GM12864 (cell line): ENCODE data around the gene INMT.

Experiments
- DNase-seq: peaks from one replicate; pipeline ENCODE4 v3.0.0-alpha.2; 2011; ENCODE audit warnings: low read depth
- H3K4me3 ChIP-seq: 2 replicates; pipeline ENCODE4 v1.5.1; 2011; ENCODE audit warnings: mild to moderate bottlenecking, low read depth, low read length, control low read depth
- TF ChIP-seq, protein P1 (sequence below): IDR thresholded peaks from 2 replicates; pipeline ENCODE4 v1.5.1; 2011; ENCODE audit warnings: low read depth, mild to moderate bottlenecking, moderate library complexity, low read length, control low read depth, inconsistent platforms; ENCODE audit errors: missing control alignments

INMT gene

DNA sequence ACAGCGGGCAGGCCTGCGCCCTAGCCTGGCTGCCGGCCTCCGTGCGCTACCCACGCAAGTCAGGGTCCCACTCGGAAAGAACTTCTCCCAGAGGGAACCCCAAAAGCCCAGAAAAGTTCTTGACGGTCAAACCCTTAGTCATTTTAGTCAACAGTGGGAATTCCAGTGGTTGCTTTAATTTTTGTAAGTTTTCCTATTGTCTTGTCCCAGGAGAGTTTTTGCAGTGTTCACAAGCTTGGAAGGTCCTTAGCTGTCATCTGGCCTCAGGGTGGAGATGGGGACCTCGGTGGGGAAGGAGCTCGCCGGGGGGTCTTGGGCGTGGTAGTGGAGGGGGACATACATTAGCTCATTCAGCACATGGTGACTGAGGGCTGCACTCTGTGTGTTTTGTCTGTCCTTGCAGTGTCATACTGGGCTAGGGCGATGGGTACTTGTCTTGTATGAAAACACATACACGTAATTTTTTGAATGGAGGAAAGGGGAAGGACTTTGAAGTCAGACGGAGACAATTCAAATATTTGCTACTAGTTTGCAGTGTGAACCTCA is 20.0 kb downstream of the INMT start:
- no peak for DNase-seq
- peak overlapping the region; percentile 78 for H3K4me3 ChIP-seq
- TF ChIP-seq, protein P1, sequence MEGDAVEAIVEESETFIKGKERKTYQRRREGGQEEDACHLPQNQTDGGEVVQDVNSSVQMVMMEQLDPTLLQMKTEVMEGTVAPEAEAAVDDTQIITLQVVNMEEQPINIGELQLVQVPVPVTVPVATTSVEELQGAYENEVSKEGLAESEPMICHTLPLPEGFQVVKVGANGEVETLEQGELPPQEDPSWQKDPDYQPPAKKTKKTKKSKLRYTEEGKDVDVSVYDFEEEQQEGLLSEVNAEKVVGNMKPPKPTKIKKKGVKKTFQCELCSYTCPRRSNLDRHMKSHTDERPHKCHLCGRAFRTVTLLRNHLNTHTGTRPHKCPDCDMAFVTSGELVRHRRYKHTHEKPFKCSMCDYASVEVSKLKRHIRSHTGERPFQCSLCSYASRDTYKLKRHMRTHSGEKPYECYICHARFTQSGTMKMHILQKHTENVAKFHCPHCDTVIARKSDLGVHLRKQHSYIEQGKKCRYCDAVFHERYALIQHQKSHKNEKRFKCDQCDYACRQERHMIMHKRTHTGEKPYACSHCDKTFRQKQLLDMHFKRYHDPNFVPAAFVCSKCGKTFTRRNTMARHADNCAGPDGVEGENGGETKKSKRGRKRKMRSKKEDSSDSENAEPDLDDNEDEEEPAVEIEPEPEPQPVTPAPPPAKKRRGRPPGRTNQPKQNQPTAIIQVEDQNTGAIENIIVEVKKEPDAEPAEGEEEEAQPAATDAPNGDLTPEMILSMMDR = no peak

DNA sequence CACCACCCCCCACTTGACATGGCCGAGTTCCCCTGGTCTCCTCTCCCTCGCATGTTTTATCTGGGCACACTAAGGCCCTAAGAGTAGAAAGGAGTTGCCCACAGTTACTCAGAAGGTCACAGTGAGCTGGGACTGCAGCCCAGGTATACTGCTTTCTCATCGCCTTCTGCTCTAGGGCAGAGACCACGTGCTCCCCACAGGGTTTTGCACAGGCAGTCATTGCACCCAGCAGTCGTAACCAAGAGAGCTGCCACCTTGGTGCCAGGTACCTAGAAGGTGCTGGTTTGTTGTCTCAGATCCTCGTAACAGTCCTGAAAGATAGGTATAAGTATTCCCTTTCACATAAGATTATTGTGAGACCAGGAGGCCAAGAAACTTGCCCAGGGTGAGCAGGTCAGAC is 21.0 kb downstream of the INMT start:
- no peak for DNase-seq
- TF ChIP-seq, protein P1 = no peak

GRCh38 chr7:30775992-30776391 is 24.1 kb downstream of the INMT start:
- DNase-seq = no peak
- H3K4me3 ChIP-seq = no peak overlapping the region
- TF ChIP-seq, protein P1 = no peak

More for the DNA sequence above, 21.0 kb downstream of the INMT start:
- H3K4me3 ChIP-seq = no peak overlapping the region

GRCh38 chr7:30776971-30777370 is 25.0 kb downstream of the INMT start:
- H3K4me3 ChIP-seq = no peak overlapping the region
- TF ChIP-seq, protein P1 = no peak
- DNase-seq = no peak

GRCh38 chr7:30778255-30779025 is 26.5 kb downstream of the INMT start:
- no peak for DNase-seq
- TF ChIP-seq, protein P1 = no peak
- H3K4me3 ChIP-seq = no peak overlapping the region

DNA sequence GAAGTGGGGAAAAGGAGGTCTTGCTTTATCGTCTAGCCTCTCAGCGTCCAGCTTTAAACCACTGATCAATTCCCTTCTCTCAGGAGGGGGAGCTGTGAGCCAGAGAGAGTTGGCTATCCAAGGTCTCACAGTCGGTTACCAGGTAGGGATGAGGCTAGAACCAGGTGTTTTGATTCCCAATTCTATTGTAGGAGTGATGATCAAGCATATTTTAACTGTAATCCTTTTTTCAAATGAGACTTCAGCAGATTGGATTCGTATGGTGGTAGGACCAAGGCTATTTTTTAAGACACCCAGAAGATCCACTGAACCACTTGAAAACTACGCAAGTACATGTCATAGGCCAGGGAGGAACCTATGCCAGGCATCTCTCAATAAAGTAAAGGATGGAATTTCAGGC is 27.6 kb downstream of the INMT start:
- no peak overlapping the region for H3K4me3 ChIP-seq
- no peak for DNase-seq
- TF ChIP-seq, protein P1 = no peak

DNA sequence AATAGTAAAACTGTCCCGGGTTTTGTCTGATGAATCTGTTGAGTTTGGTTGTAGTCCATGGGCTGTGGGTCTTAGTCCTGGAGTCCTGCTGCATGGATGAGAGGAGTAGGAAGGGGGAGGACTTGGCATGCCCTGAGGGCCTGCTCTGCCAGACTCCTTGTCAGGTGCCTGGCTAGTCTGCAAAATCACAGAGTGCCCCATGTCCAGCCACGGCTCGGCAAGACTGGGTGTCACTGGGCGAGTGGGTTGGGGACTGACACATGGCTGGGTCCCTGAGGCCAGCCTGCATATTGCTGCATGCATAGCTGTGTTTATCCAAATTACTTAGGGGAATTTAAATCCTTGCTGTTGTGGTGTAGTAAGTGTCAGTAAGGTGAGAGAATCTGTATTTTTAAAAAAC is 29.0 kb downstream of the INMT start:
- H3K4me3 ChIP-seq = no peak overlapping the region
- no peak for DNase-seq
- TF ChIP-seq, protein P1 = no peak
